AG04449 (cell line): ENCODE measurements around the gene SURF1.

ENCODE experiments used
- CTCF ChIA-PET: fragments of 350-600 bp; formaldehyde crosslinking; extraction: SDS; loops from one replicate; lab custom pipeline; 2021; ENCODE audit warnings: antibody characterized with exemption; lab: Yijun Ruan, JAX
- POLR2A ChIA-PET: fragments of 400-600, 350-600 bp; formaldehyde crosslinking; extraction: SDS; loops from one replicate; lab custom pipeline; 2020; ENCODE audit warnings: antibody characterized with exemption, inconsistent platforms; lab: Yijun Ruan, JAX
- DNase-seq: peaks from one replicate; pipeline ENCODE4 v3.0.0-alpha.2; 2010; ENCODE audit warnings: low read depth, low spot score
- H3K4me3 ChIP-seq: 2 replicates; pipeline ENCODE4 v1.5.1; 2011; ENCODE audit warnings: low read depth, mild to moderate bottlenecking, control low read depth, low read length
- CTCF ChIP-seq: IDR thresholded peaks from one replicate; pipeline ENCODE4 v1.5.1; 2011; ENCODE audit warnings: mild to moderate bottlenecking, moderate library complexity, low read length, control low read depth, inconsistent platforms; ENCODE audit not compliant: insufficient read depth; ENCODE audit errors: missing control alignments

SURF1 gene

GRCh38 chr9:133369422-133369821 is 13.1 kb upstream of the SURF1 start:
- TF ChIP-seq CTCF: no peak
- DNase-seq: no peak
- CTCF ChIA-PET: no interaction called here
- POLR2A ChIA-PET: interaction anchor here (0.8 to 1.1 kb wide), 2 partner anchors 19 to 22 kb away, joined by 3 to 4 read pairs; partner anchors contain the start of genes MED22 and RPL7A
- no peak overlapping the region for H3K4me3 ChIP-seq

GRCh38 chr9:133368249-133368881 is 12.1 kb upstream of the SURF1 start:
- H3K4me3 ChIP-seq: no peak overlapping the region
- no peak for DNase-seq
- ChIA-PET POLR2A (interaction anchor here (0.5 to 4.9 kb wide), 2 partner anchors 8 to 20 kb away, joined by 3 to 14 read pairs; partner anchors contain the start of genes MED22 and RPL7A), CTCF (no interaction called here)
- no peak for TF ChIP-seq CTCF

GRCh38 chr9:133367778-133368177 is 11.5 kb upstream of the SURF1 start:
- no peak for TF ChIP-seq CTCF
- DNase-seq: no peak
- no peak overlapping the region for H3K4me3 ChIP-seq
- ChIA-PET CTCF (no interaction called here), POLR2A (interaction anchor here (4.9 kb wide), 1 partner anchor 20 kb away, joined by 14 read pairs; the partner anchor contains the start of genes MED22 and RPL7A)

- TF ChIP-seq CTCF: no peak
- POLR2A ChIA-PET: interaction anchor here (1.7 to 4.9 kb wide), 2 partner anchors 9 to 19 kb away, joined by 9 to 14 read pairs; partner anchors contain the start of genes MED22, RPL7A, STKLD1 and SURF4
- CTCF ChIA-PET: interaction anchor here (1.2 to 1.3 kb wide), 2 partner anchors 26 to 118 kb away, joined by 3 to 5 read pairs; no protein-coding TSS in a partner anchor
- no peak for DNase-seq
- no peak overlapping the region for H3K4me3 ChIP-seq
These were observed 10.9 kb upstream of the SURF1 start for GRCh38 chr9:133367221-133367620.

GRCh38 chr9:133366435-133366834 is 10.1 kb upstream of the SURF1 start:
- TF ChIP-seq CTCF: no peak
- no peak overlapping the region for H3K4me3 ChIP-seq
- no peak for DNase-seq
- CTCF ChIA-PET: interaction anchor here (1.2 to 2.5 kb wide), 5 partner anchors 10 to 118 kb away, joined by 3 to 11 read pairs (median 4); partner anchors contain the start of genes SURF1 and SURF2
- POLR2A ChIA-PET: interaction anchor here (1.7 to 4.9 kb wide), 2 partner anchors 10 to 18 kb away, joined by 9 to 14 read pairs; partner anchors contain the start of genes MED22, RPL7A, STKLD1 and SURF4
